H54 (cell line): ENCODE data around the gene GSTM4.
"Not testable (repeated sequence)": the region's sequence is repeated elsewhere in the genome, so short reads cannot be mapped to it uniquely, and the experiment has no call there.

ENCODE experiments used
- DNase-seq: peaks from one replicate; pipeline ENCODE4 v3.0.0; 2011; ENCODE audit warnings: low spot score, mixed read lengths; ENCODE audit not compliant: insufficient read length
- FAIRE-seq: peaks from 3 replicates; lab custom pipeline; 2011; peaks lifted over from hg19 to GRCh38; lab: Jason Lieb, UNC
- POLR2A ChIP-seq: IDR thresholded peaks from 2 replicates; pipeline ENCODE4 v1.6.1; 2011; ENCODE audit warnings: low read depth, mild to moderate bottlenecking, low read length

GSTM4 gene

DNA sequence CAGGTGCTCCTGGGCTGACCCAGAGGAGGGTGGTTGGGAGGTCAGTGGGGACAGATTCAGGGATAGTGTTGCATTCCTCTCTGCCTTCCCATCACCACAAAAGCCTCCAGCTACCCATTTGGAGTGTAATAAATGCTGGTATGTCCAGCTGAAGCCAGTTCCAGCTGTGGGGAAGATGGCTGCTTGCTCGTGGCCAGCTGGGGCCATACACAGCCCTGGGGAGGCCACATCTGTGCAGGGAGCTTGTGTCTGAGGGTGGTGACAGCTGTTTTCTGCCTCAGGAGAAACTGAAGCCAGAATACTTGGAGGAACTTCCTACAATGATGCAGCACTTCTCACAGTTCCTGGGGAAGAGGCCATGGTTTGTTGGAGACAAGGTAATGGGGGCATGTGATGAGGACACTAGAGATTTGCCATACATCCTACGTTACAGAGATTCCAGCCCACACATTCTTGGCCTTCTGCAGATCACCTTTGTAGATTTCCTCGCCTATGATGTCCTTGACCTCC, 2.7 kb downstream of the GSTM4 start:
- FAIRE-seq = no peak
- no peak for TF ChIP-seq POLR2A

DNA sequence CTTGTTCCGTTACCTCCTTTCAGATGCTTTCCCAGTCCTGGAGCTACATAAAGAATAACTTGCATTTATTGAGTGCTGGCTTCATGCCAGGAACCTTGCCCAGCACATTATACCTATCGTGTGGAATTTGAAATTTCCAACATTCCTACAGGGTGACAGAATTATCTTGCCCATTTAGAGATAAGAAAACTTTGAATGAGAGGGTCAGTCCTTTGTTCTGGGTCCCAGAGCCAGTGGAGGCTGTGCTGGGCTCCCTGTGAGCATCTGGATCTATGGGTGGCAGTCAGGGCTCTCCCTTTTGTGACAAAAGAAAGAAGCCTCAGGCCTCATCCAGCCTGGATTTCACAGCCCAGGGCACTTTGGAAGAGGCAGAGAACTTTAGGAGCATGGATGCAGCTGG, 3.2 kb downstream of the GSTM4 start:
- TF ChIP-seq POLR2A = no peak
- DNase-seq = no peak
- no peak for FAIRE-seq

More for the DNA sequence above, 2.7 kb downstream of the GSTM4 start:
- no peak for DNase-seq

DNA sequence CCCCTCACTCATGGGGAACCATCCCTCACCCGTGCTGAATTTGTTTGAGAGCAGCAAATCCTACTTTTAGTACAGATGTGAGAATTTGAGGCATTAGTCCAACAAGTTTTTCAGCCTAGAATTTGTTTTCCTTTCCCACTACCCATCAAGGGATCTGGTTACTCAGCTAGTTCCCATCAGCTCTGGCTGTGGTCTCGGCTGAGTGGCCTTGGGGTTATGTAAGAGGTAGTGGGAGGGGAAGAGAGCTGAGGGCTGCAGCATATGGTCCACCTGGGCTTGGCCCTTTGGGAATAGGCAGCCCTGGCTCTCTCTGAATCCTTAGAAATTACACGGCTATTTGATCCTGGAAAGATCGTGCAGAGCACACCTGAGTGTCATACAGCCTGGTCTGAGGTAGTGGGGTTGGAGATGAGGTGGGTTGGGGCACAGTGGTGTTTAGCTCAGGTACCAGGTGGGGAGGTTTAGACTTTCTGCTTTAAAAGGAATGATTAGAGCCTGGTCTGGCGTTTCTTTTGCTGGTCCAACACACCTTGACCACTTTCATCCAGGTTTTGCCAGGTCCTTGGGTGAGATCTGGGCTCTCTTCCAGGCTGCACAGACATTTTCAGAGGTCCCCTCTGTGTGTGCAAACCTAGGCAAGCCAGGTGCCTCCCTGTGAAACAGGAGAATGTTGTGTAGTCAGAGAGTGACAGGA, 4.2 kb downstream of the GSTM4 start:
- FAIRE-seq (no peak), DNase-seq (no peak)

DNA sequence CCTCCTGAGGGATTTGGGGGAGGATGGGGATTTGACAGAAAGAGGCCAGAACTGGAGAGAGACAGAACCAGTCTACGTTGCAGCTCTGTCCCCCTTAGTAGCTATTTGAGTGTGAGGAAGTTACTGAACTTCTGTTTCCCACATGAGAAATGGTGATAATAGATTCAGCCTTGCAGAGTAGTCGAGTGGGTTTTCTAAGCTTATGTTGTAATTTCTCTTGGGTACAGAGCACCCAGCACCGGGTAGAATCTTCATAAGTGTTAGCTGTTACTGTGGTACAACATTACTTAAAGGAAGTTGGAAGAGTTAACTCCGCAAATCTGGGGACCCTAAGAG, 4.8 kb downstream of the GSTM4 start:
- not testable (repeated sequence) for DNase-seq, FAIRE-seq

More for the DNA sequence above, 4.2 kb downstream of the GSTM4 start:
- no peak for TF ChIP-seq POLR2A

DNA sequence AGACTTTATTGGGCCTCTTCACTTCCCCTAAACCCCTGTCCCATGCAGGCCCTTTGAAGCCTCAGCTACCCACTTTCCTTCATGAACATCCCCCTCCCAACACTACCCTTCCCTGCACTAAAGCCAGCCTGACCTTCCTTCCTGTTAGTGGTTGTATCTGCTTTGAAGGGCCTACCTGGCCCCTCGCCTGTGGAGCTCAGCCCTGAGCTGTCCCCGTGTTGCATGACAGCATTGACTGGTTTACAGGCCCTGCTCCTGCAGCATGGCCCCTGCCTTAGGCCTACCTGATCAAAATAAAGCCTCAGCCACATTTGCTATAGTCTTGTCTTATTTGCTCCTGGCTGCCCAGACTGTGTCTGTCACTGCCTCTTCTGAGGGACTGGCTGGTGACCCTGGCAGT, 5.5 kb downstream of the GSTM4 start:
- no peak for FAIRE-seq
- no peak for TF ChIP-seq POLR2A
- DNase-seq = no peak

DNA sequence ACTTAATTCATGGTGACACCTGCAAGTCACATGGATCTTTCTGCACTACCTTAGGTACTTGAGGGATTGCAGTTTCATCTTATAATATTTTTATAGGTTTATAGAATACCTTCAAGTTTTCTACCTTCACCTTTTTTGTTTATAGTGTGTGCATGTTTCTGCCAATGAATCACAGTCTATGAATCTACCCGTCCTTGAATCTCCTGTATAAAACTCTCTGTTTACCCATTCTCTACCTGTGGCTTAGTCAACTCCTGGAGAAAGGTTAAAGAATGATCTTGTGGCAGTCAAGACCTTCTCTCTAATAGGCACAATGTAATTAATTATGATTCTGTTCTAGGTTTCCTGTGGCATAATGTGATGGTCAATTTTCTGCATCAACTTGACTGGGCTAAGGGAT, 8.8 kb downstream of the GSTM4 start:
- no peak for FAIRE-seq
- DNase-seq = no peak
- no peak for TF ChIP-seq POLR2A

DNA sequence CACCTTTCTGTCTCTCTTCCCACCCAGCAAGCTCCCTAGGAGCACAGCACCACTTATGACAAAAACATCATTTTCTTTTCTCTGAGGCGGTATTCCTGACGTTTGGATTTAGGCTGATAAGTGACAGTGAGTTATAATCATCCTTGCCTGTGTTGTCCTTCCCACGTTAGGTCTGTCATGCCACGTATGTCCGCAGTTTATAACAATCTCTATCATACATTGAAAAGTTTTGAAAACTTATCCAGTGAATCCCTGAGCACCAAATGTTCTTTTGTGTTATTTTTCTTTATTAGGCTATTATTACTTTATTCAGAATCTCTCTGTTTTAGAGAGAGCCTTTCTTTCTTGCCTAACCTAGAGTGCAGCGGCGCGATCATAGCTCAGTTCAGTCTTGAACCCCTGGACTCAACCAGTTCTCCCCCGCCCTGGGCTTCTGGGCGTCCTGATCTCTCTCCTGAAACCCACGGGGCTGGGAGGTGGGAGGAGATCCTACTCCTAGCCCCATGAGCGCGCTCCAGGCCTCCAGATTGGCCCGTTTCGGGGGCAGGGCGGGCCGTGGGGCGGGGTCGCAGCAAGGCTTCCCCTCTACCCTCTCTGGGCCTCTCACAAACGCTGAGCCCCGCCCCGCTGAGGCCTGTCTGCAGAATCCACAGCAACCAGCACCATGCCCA, 11.7 kb downstream of the GSTM4 start, which contains the start of gene GSTM2:
GSTM2 (plus strand) TSS at position 606 of the 671 bp plus-strand sequence; CDS start at position 665, 59 bp downstream.
- FAIRE-seq (no peak), DNase-seq (peak; percentile 88)
- 0 out of 2 replicates have a peak, but pooled peaks have one; percentile 27 for TF ChIP-seq POLR2A

DNA sequence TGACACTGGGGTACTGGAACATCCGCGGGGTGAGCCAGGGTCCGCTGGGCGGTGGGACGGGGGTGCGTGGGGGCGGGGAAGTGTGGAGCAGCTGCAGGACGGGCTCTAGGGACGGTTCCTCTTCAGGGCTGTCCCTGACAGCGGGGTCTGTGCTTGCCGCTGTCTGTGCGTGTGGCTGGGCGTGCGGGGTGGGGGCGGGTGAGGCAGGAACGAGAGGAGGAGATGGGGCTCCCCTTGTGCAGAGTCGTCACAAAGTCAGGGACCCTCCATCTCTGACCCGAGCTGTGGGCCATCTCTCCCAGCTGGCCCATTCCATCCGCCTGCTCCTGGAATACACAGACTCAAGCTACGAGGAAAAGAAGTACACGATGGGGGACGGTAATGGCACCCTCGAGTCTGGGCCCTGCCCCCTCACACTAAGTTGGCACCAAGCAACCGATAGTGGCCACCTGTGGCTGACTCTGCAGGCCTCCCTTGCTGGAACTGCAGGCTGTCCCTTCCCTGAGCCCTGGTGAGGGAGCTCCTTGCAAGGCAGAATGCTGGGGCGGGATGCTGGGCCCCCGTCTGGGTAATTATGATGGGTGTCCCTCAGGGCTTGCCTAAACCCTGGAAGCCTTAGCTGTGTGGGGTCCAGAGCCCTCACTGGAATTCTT, 12.3 kb downstream of the GSTM4 start:
- DNase-seq (no peak), FAIRE-seq (no peak)
- no peak for TF ChIP-seq POLR2A

DNA sequence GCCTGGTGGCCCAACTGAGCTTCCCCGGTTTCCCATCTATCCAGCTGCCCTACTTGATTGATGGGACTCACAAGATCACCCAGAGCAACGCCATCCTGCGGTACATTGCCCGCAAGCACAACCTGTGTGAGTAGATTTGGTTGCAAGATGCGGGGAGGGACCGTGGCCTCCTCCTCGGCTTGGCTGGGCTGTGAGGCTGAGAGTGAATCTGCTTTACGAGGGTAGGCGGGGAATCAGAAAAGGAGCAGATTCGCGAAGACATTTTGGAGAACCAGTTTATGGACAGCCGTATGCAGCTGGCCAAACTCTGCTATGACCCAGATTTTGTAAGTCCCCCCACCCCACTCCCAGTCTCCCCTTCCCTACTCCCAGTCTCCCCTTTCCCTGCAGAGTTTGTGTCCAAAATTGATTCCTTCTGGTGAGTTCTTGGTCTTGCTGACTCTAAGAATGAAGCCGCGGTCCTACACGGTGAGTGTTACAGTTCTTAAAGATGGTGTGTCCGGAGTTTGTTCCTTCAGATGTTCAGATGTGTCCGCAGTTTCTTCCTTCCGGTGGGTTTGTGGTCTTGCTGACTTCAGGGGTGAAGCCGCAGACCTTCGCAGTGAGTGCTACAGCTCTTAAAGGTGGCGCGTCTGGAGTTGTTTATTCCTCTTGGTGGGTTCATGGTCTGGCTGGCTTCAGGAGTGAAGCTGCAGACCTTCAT, 13.5 kb downstream of the GSTM4 start:
- no peak for DNase-seq
- no peak for FAIRE-seq
- no peak for TF ChIP-seq POLR2A

DNA sequence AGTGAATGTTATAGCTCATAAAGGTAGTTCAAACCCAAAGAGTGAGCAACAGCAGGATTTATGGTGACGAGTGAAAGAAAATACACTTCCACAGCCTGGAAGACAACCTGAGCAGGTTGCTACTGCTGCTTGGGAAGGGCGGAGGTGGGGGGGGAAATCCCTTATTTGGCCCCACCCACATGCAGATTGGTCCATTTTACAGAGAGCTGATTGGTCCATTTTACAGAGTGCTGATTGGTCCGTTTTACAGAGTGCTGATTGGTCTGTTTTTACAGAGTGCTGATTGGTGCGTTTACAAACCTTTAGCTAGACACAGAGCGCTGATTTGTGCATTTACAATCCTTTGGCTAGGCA, 14.0 kb downstream of the GSTM4 start:
- DNase-seq, FAIRE-seq: not testable (repeated sequence)

DNA sequence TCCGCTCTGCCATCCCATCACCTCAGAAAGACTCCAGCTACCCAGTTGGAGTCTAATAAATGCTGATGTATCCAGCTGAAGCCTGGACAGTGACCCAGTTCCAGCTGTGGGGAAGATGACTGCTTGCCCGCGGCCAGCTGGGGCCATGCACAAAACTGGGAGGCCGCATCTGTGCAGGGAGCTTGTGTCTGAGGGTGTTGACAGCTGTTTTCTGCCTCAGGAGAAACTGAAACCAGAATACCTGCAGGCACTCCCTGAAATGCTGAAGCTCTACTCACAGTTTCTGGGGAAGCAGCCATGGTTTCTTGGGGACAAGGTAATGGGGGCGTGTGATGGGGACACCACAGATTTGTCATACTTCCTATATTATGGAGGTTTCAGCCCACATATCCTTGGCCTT, 15.2 kb downstream of the GSTM4 start:
- DNase-seq (no peak), FAIRE-seq (no peak)
- TF ChIP-seq POLR2A = no peak

DNA sequence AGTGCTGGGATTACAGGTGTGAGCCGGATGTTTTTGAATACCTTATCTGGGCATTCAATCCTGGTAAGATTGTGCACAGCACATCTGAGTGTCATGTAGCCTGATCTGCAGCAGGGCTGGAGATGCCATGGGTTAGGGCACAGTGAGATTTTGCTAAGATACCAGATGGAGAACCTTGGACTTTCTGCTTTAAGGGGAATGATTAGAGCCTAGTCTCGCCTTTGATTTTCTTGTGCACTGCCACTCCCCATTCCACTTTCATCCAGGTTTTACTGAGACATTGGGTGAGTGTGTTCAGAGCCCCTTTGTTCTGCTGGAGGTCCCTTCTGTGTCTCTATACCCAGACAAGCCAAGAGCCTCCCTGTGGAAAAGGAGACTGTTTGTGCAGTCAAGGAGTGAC, 18.0 kb downstream of the GSTM4 start:
- FAIRE-seq, DNase-seq: not testable (repeated sequence)

DNA sequence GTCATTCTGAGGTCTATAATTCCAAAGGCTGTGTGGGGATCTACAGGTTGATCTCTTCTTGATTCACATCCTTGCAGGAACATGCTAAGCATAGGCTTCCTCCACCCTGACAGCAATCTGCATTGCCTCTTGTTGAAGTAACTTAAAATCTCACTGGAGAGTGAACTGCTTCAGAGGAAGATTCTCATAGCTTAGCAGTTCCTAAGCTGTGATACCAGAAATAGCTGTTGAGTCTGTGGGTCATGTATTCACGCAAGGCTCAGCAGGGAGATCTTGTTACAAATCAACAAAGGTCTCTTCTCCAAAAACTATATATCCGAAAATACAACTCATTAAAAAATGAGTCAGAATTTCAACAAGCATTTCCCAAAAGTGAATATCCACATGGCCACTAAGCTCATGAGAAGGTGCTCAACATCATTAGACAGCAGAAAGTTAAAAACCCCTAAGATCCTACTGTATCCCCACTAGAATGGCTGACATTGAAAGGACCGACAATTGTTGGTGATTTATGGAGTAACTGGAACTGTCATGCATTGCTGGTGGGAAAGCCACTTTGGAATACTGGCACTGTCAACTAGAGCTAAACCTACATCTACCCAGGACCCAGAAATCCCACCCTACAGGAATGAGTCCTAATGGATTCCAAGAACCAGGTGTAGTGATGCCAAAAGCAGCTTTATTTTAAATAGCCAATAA, 20.9 kb downstream of the GSTM4 start:
- not testable (repeated sequence) for DNase-seq, FAIRE-seq

DNA sequence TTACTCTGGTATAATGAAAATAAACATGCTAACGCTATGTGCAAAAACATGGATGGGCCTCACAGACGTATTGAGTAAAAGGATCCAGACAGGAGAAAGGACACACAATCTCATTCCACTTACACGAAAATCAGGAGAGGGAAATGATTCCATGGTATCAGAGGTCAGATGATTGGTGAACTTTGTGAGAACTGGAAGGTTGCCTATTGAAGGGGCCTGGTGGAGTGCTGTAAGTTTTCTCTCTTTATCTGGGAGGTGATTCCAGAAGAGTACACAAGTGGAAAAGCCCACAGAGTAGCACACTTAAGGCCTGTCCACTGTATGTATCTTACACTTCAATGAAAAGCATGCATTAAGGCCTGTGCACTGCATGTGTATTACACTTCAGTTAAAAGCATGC, 21.6 kb downstream of the GSTM4 start:
- DNase-seq = no peak
- TF ChIP-seq POLR2A = no peak
- no peak for FAIRE-seq

DNA sequence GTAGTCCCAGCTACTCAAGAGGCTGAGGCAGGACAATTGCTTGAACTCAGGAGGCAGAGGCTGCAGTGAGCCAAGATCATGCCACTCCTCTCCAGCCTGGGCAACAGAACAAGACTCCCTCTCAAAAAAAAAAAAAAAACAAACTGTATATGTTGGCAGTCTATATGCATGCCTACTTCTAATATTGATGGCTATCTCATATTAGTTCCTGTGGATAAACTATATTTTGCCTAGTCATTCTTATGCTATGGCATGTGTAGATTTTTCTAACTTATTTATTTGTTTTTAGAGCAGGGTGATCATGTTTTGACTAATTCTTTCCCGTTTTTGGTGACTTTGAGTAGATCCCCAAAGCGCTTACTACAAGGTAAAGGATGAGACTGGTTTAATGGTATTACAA, 22.7 kb downstream of the GSTM4 start:
- FAIRE-seq, DNase-seq: not testable (repeated sequence)

DNA sequence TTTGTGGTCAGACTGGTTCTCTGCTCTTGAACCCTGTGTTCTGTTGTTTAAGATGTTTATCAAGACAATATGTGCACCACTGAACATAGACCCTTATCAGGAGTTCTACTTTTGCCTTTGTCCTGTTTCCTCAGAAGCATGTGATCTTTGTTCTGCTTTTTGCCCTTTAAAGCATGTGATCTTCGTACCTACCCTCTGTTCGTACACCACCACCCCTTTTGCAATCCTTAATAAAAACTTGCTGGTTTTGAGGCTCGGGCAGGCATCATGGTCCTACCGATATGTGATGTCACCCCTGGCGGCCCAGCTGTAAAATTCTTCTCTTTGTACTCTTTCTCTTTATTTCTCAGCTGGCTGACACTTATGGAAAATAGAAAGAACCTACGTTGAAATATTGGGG, 28.9 kb downstream of the GSTM4 start:
- FAIRE-seq, DNase-seq: not testable (repeated sequence)

DNA sequence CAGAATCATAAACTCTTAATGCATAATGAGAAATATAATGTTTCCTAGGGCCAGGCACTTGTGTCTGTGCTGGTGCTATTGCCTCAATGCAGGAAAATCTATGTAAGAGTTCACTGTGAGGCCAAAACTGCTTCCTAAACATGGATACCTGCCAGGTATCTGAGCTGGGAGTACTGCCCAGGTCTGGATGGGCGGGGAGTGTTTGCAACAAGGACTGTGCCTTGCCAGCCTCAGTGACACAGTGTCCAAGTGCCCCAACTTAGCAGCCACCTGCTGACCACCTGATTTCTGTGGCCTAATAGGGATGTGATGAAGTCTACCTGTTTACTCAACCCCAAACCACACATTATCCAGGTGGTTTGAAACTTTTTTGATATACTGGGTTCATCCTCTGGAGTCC, 29.5 kb downstream of the GSTM4 start:
- FAIRE-seq, DNase-seq: not testable (repeated sequence)

DNA sequence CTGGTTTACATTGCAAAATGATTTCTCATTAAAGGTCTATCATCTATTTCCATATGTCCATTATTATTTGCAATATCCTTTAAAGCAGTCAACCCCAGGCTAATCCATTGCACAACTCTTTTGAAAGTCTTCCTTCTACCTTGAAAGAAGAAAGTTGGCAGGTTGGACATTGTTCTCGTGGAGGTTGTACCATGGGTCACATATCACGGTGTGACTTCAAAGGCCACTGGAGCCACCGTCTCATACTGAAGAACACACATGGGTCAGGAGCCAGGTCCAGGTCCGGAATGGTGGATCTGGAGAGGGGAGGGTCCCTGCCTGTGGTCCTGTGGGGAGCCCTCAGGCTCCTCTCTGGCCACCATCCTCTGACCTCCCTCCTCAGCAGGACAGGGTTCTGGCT, 30.0 kb downstream of the GSTM4 start:
- not testable (repeated sequence) for FAIRE-seq

DNA sequence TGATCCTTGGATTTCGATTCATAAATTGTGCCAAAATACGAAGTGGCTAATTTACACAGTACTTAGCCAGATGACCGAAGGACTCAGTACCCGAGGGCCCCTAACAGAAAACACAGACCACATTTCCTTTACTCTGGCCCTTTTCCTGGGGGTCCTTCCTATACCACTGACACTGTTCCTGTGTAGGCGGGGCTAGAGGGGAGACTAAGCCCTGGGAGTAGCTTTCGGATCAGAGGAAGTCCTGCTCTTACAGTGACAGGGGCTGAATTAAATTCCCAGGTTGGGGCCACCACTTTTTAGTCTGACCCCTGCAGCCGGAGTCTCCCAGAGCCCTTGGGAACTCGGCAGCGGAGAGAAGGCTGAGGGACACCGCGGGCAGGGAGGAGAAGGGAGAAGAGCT, 31.2 kb downstream of the GSTM4 start:
- not testable (repeated sequence) for DNase-seq, FAIRE-seq

More for the DNA sequence above, 30.0 kb downstream of the GSTM4 start:
- DNase-seq = not testable (repeated sequence)
